Gastroesophageal sphincter (tissue), 4 donors: Measurements from ENCODE around the gene DCAF11. TPM values are rescaled to one million over a fixed set of nuclear protein-coding genes. Genes with fewer than 3 reads are reported as not detected.

Source experiments
- ATAC-seq: fragments of 150-250 bp; one replicate; pipeline ENCODE4 v1.9.1; 2016; ENCODE audit warnings: mild to moderate bottlenecking, moderate library complexity
- H3K27ac ChIP-seq, 4 donors: fragments of 200-600 bp; sonication (generic) in 3 of 4; 1 replicate in 3 of 4; 2 replicates in 1 of 4; pipeline ENCODE4 v1.5.1; 2016 to 2019
- H3K27me3 ChIP-seq: fragments of 200-600 bp; sonication (generic); one replicate; pipeline ENCODE4 v1.5.1; 2019
- H3K36me3 ChIP-seq, 2 donors: fragments of 200-600 bp; sonication (generic); one replicate each; pipeline ENCODE4 v1.5.1; 2019; ENCODE audit warnings: control low read depth in 1 of 2
- H3K4me1 ChIP-seq, 3 donors: fragments of 200-600 bp; sonication (generic); 1 replicate in 2 of 3; 2 replicates in 1 of 3; pipeline ENCODE4 v1.5.1; 2016 to 2019; ENCODE audit warnings: control low read depth in 2 of 3
- H3K4me3 ChIP-seq, 2 donors: fragments of 200-600 bp; sonication (generic); one replicate each; pipeline ENCODE4 v1.5.1; 2019; ENCODE audit warnings: mild to moderate bottlenecking in 1 of 2, moderate library complexity in 1 of 2
- H3K9me3 ChIP-seq, 3 donors: fragments of 200-600 bp; sonication (generic); one replicate each; pipeline ENCODE4 v1.5.1; 2017 to 2019; ENCODE audit warnings: control low read depth in 2 of 3
- CTCF ChIP-seq, 4 experiments: fragments of 200-600 bp in 2 of 4; fragments of 450-650 bp in 2 of 4; sonication (generic) in 1 of 4; IDR thresholded peaks; one replicate each; pipeline ENCODE4 v1.5.1; 2017 to 2019; ENCODE audit warnings: antibody characterized with exemption in 4 of 4, mild to moderate bottlenecking in 2 of 4, moderate library complexity in 2 of 4
- EP300 ChIP-seq: sonication (generic); formaldehyde crosslinking; IDR thresholded peaks from one replicate; pipeline ENCODE4 v1.6.1; 2017; ENCODE audit warnings: antibody characterized with exemption, mild to moderate bottlenecking
- POLR2A ChIP-seq, 2 donors: fragments of 450-650 bp; IDR thresholded peaks; one replicate each; pipeline ENCODE4 v1.6.1; 2017; ENCODE audit warnings: antibody characterized with exemption in 2 of 2, mild to moderate bottlenecking in 2 of 2, moderate library complexity in 1 of 2
- POLR2AphosphoS5 ChIP-seq: sonication (generic); formaldehyde crosslinking; IDR thresholded peaks from one replicate; pipeline ENCODE4 v1.6.1; 2017; ENCODE audit warnings: antibody characterized with exemption
- WGBS, 2 donors: methylation state at CpG; one replicate each; pipeline ENCODE4 v1.1.5; 2018; ENCODE audit warnings: low coverage in 1 of 2; 5-methylcytosine and 5-hydroxymethylcytosine counted together
- total RNA-seq, 4 donors: library from RNA; depleted of rRNA; stranded (reverse); fragments of >200 nt; gene quantifications; one replicate each; pipeline ENCODE4 v1.1.0, GENCODE V29; 2016

The DCAF11 gene
- total RNA-seq, 4 donors from 2014 or later, result 58.0 to 81.6 (median 71.6) TPM

GRCh38 chr14:24122898-24123297 lies 8.3 kb downstream of the DCAF11 start:
- Histone ChIP-seq H3K9me3 (no peaks in the 10 kb centered on the region), H3K4me3 (no peak overlapping the region), H3K27me3 (no peaks in the 10 kb centered on the region), H3K27ac (no peak overlapping the region), H3K36me3 (peaks cover 0 to 71% of the 10 kb centered on the region in 2 donors), H3K4me1 (no peaks in the 10 kb centered on the region)
- TF ChIP-seq CTCF (IDR thresholded peaks at IDR 0.05) (no peak), EP300 (no peak), POLR2A (IDR thresholded peaks at IDR 0.05) (no peak), POLR2AphosphoS5 (no peak)
- WGBS, 2 donors, result 89 to 90% methylated on average over 4 to 5 of the region's 8 CpGs
- ATAC-seq, result no peak

GRCh38 chr14:24123424-24124417 lies 9.1 kb downstream of the DCAF11 start:
- WGBS, 2 donors, result 82% methylated on average over 3 of the region's 9 CpGs; no CpG with 5 or more reads in 1 of the 2 donors
- no peak for ATAC-seq
- no peaks in the 10 kb centered on the region for H3K27me3 ChIP-seq
- no peaks in the 10 kb centered on the region for H3K9me3 ChIP-seq
- peaks cover 0 to 62% of the 10 kb centered on the region in 2 donors for H3K36me3 ChIP-seq
- TF ChIP-seq CTCF (IDR thresholded peaks at IDR 0.05) (no peak), POLR2AphosphoS5 (no peak), POLR2A (IDR thresholded peaks at IDR 0.05) (no peak), EP300 (no peak)
- no peaks in the 10 kb centered on the region for H3K4me1 ChIP-seq
- H3K4me3 ChIP-seq, result no peak overlapping the region
- H3K27ac ChIP-seq, result no peak overlapping the region

GRCh38 chr14:24126939-24127338 lies 12.4 kb downstream of the DCAF11 start:
- H3K27ac ChIP-seq, result no peak overlapping the region
- peaks cover 0 to 13% (median 2%) of the 10 kb centered on the region in 3 donors for H3K4me1 ChIP-seq
- H3K4me3 ChIP-seq, result no peak overlapping the region
- no peak for TF ChIP-seq EP300
- TF ChIP-seq POLR2A (IDR thresholded peaks at IDR 0.05), result no peak
- no peak for TF ChIP-seq POLR2AphosphoS5
- no peak for TF ChIP-seq CTCF (IDR thresholded peaks at IDR 0.05)
- ATAC-seq, result no peak
- H3K9me3 ChIP-seq, result no peaks in the 10 kb centered on the region
- H3K27me3 ChIP-seq, result no peaks in the 10 kb centered on the region
- peaks cover 0 to 30% of the 10 kb centered on the region in 2 donors for H3K36me3 ChIP-seq

- no peaks in the 10 kb centered on the region for H3K27me3 ChIP-seq
- ATAC-seq, result no peak
- TF ChIP-seq POLR2AphosphoS5 (no peak), CTCF (IDR thresholded peaks at IDR 0.05) (no peak), EP300 (no peak), POLR2A (IDR thresholded peaks at IDR 0.05) (no peak)
- H3K27ac ChIP-seq, result no peak overlapping the region
- H3K4me3 ChIP-seq, result no peak overlapping the region
- WGBS, 2 donors, result 100% methylated on average over 2 of the region's 2 CpGs; no CpG with 5 or more reads in 1 of the 2 donors
- H3K4me1 ChIP-seq, result peaks cover 0 to 20% (median 2%) of the 10 kb centered on the region in 3 donors
- H3K36me3 ChIP-seq, result peaks cover 0 to 23% of the 10 kb centered on the region in 2 donors
- no peaks in the 10 kb centered on the region for H3K9me3 ChIP-seq
These were observed 13.1 kb downstream of the DCAF11 start for GRCh38 chr14:24127673-24128072.
